ENCODE measurements around the gene IGFN1. TPM values are rescaled to one million over a fixed set of nuclear protein-coding genes. Genes with fewer than 3 reads are reported as not detected.
"Not testable (repeated sequence)": the region's sequence is repeated elsewhere in the genome, so short reads cannot be mapped to it uniquely, and the experiment has no call there.

The IGFN1 gene
- total and polyA plus RNA-seq, 9 donors = 0.05 to 1.6 (median 0.51) TPM; not detected in 2

GRCh38 chr1:201156819-201157218 lies 33.8 kb upstream of the IGFN1 start:
- no peaks in the 10 kb centered on the region for H3K27me3 ChIP-seq
- no peak overlapping the region for H3K4me3 ChIP-seq
- peaks cover 7% of the 10 kb centered on the region for H3K4me1 ChIP-seq (ENCODE audit: insufficient read depth)
- TF ChIP-seq POLR2A (IDR thresholded peaks at IDR 0.05) = no peak
- no peak for TF ChIP-seq CTCF (IDR thresholded peaks at IDR 0.05)
- no peak for TF ChIP-seq EP300 (IDR thresholded peaks at IDR 0.05)
- H3K27ac ChIP-seq = no peak overlapping the region
- H3K36me3 ChIP-seq = no peaks in the 10 kb centered on the region
- no peaks in the 10 kb centered on the region for H3K9me3 ChIP-seq
- intact Hi-C loops (cut with DNase I) = no loop called here
- DNase-seq = no peak

GRCh38 chr1:201157949-201158348 lies 32.7 kb upstream of the IGFN1 start:
- WGBS, 3 donors = 79 to 86% (median 82%) methylated on average over 2 of the region's 2 CpGs
- no peaks in the 10 kb centered on the region for H3K36me3 ChIP-seq
- peaks cover 7% of the 10 kb centered on the region for H3K4me1 ChIP-seq (ENCODE audit: insufficient read depth)
- no peak for DNase-seq
- no peak for TF ChIP-seq EP300 (IDR thresholded peaks at IDR 0.05)
- no peaks in the 10 kb centered on the region for H3K27me3 ChIP-seq
- no peak overlapping the region for H3K27ac ChIP-seq
- no peak overlapping the region for H3K4me3 ChIP-seq
- no peaks in the 10 kb centered on the region for H3K9me3 ChIP-seq
- intact Hi-C loops (cut with DNase I) = no loop called here

- H3K27me3 ChIP-seq; DNase-seq; H3K36me3 ChIP-seq; H3K4me1 ChIP-seq (ENCODE audit: insufficient read depth); H3K9me3 ChIP-seq; intact Hi-C loops (cut with DNase I); H3K4me3 ChIP-seq; H3K27ac ChIP-seq: not testable (repeated sequence)
- 83 to 96% (median 88%) methylated on average over 8 of the region's 8 CpGs for WGBS, 3 donors
Measured at GRCh38 chr1:201163036-201163435, 27.6 kb upstream of the IGFN1 start.

- WGBS, 3 donors = 23 to 25% (median 24%) methylated on average over 4 of the region's 4 CpGs
Measured at GRCh38 chr1:201163707-201164106, 26.9 kb upstream of the IGFN1 start.

GRCh38 chr1:201164645-201165044 lies 26.0 kb upstream of the IGFN1 start:
- 45 to 52% (median 52%) methylated on average over 7 of the region's 7 CpGs for WGBS, 3 donors
- Histone ChIP-seq H3K27me3 (no peaks in the 10 kb centered on the region), H3K36me3 (no peaks in the 10 kb centered on the region), H3K4me3 (no peak overlapping the region), H3K4me1 (ENCODE audit: insufficient read depth) (no peaks in the 10 kb centered on the region), H3K27ac (no peak overlapping the region), H3K9me3 (no peaks in the 10 kb centered on the region)
- no peak for DNase-seq
- no peak for TF ChIP-seq CTCF (IDR thresholded peaks at IDR 0.05)
- no peak for TF ChIP-seq POLR2A (IDR thresholded peaks at IDR 0.05)
- no peak for TF ChIP-seq EP300 (IDR thresholded peaks at IDR 0.05)
- intact Hi-C loops (cut with DNase I) = no loop called here

More at GRCh38 chr1:201163707-201164106, 26.9 kb upstream of the IGFN1 start:
- no peaks in the 10 kb centered on the region for H3K36me3 ChIP-seq
- TF ChIP-seq CTCF (IDR thresholded peaks at IDR 0.05) = no peak
- no peak for TF ChIP-seq POLR2A (IDR thresholded peaks at IDR 0.05)
- TF ChIP-seq EP300 (IDR thresholded peaks at IDR 0.05) = no peak
- no peaks in the 10 kb centered on the region for H3K9me3 ChIP-seq
- no peak overlapping the region for H3K27ac ChIP-seq
- H3K4me1 ChIP-seq (ENCODE audit: insufficient read depth) = no peaks in the 10 kb centered on the region
- H3K4me3 ChIP-seq = no peak overlapping the region
- no peaks in the 10 kb centered on the region for H3K27me3 ChIP-seq
- DNase-seq = no peak
- intact Hi-C loops (cut with DNase I) = no loop called here
